Measurements from ENCODE around the gene MGAT5.

Gene MGAT5

DNA sequence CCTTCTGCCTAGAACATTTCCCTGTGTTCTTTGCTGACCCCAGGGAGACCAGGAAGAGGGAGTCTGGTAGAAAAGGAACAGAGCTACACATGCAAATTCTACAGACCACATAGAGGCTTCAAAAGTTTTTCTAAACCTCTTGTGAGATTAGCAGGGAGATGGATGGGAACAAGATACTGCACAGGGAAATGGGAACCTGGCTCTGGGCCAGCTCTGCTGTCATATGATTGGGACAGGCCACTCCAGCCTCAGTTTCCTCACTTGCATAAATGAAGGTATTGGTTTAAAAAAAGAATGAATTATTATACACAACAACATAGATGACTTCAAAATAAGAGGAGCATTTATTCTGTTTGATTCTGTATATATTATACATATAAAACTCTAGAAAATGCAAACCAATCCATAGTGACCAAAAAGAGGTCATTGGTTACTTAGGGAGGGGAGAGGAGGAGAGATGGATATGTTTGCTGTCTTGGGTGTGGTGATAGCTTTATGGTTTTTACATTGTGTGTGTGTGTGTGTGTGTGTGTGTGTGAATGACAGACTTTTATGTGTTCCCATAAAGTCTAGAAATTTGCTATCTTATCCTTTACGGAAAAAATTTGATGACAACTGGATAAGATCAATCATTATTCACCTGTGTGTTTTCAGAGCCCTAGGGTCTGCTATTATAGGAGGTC is 115.5 kb downstream of the MGAT5 start:
- Histone ChIP-seq H3K9ac (ENCODE audit: low read length) (no peak overlapping the region), H3K27me3 (ENCODE audit: control insufficient read depth, insufficient read depth, low read length) (no peaks in the 10 kb centered on the region), H3K4me3 (ENCODE audit: low read length) (no peak overlapping the region), H3K36me3 (ENCODE audit: control insufficient read depth, insufficient read depth, low read length) (no peaks in the 10 kb centered on the region), H3K4me1 (ENCODE audit: control insufficient read depth, insufficient read depth, low read length) (peaks cover 18% of the 10 kb centered on the region), H3K9me3 (ENCODE audit: control insufficient read depth, low read length) (no peaks in the 10 kb centered on the region)

DNA sequence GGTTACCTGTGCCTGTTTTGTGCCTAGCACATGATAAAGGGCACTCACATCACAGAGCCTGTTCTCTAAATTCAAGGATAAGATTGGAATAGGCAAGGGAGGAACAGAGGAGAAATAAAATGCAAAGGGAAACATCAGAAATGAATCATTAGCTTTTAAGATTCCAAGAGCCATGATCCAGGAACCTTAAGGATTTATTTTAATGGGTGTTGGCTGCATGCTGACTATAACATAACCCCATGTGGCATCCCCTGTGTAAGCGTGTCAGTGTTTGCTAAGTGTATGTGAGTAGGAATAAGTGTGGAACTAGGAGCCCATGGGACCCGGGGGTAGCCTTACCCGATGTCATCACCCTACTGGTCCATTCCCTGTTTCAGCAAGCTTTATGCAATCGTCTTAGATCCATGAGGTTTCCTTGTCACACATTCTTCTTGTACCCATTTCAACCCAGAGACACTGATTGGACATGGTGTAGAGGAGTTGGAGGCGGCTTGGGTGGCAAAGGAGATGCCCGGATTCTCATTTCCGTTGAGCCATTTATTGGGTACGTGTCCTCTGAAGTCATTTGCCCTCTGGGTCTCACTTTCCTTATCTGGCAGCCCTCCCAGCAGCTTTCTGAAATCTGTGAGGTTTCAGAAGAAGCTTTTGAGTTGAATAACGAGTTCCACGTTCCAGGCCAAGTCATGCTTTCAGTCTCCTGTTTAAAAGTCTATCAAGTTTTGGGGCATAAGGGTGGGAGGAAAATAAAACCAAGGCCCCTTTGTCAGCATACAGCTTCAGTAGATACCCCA is 117.0 kb downstream of the MGAT5 start:
- Histone ChIP-seq H3K9me3 (ENCODE audit: control insufficient read depth, low read length) (no peaks in the 10 kb centered on the region), H3K4me3 (ENCODE audit: low read length) (no peak overlapping the region), H3K4me1 (ENCODE audit: control insufficient read depth, insufficient read depth, low read length) (peaks cover 18% of the 10 kb centered on the region), H3K36me3 (ENCODE audit: control insufficient read depth, insufficient read depth, low read length) (no peaks in the 10 kb centered on the region), H3K9ac (ENCODE audit: low read length) (no peak overlapping the region), H3K27me3 (ENCODE audit: control insufficient read depth, insufficient read depth, low read length) (no peaks in the 10 kb centered on the region)

DNA sequence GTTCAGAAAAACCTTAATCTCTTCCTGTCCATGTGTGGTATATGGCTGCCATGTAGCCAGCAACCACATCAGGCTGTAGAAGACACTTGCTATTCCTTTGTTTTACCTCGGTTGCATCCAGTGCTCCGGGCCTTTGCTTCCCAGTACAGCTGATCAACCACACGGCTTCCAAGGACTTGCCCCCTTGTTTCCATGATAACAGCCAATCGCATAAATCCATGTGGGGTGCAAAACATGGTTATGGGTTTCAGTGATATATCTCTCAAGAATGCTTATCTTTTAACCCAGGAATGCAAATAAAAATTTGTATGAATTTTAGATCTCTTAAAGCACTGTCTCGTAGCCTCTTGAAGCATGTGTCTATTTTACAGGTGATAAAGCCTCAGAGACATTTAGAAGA is 118.3 kb downstream of the MGAT5 start:
- Histone ChIP-seq H3K4me1 (ENCODE audit: control insufficient read depth, insufficient read depth, low read length) (peaks cover 18% of the 10 kb centered on the region), H3K9me3 (ENCODE audit: control insufficient read depth, low read length) (no peaks in the 10 kb centered on the region), H3K27me3 (ENCODE audit: control insufficient read depth, insufficient read depth, low read length) (no peaks in the 10 kb centered on the region), H3K4me3 (ENCODE audit: low read length) (no peak overlapping the region), H3K36me3 (ENCODE audit: control insufficient read depth, insufficient read depth, low read length) (no peaks in the 10 kb centered on the region), H3K9ac (ENCODE audit: low read length) (no peak overlapping the region)

DNA sequence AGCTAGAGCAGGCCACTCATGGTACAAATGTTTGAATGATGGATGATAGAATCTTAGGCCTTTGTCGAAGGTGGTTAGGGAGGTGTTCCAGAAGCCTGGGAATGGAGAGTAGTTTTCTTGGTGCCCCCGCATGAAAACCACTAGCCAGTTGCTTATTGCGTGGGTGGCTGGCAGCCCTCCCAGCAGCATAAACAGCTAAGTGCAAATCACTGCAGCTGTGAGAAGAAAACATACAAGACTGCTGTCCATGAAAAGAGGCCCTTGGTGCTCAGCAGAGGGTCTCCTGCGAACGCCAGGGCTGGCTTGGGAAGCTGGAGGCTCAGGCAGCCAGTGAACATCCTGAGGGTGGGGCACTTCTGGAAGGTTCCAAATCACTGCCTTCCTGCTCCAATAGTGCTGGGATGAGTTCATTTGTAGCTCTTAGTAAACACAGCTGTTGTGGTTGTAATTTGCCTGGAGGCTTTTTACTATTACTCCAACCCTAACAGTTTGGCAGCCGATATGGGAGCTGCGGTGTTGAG is 118.8 kb downstream of the MGAT5 start:
- Histone ChIP-seq H3K9ac (ENCODE audit: low read length) (no peak overlapping the region), H3K27me3 (ENCODE audit: control insufficient read depth, insufficient read depth, low read length) (no peaks in the 10 kb centered on the region), H3K4me3 (ENCODE audit: low read length) (no peak overlapping the region), H3K9me3 (ENCODE audit: control insufficient read depth, low read length) (no peaks in the 10 kb centered on the region), H3K4me1 (ENCODE audit: control insufficient read depth, insufficient read depth, low read length) (peaks cover 12% of the 10 kb centered on the region), H3K36me3 (ENCODE audit: control insufficient read depth, insufficient read depth, low read length) (no peaks in the 10 kb centered on the region)

DNA sequence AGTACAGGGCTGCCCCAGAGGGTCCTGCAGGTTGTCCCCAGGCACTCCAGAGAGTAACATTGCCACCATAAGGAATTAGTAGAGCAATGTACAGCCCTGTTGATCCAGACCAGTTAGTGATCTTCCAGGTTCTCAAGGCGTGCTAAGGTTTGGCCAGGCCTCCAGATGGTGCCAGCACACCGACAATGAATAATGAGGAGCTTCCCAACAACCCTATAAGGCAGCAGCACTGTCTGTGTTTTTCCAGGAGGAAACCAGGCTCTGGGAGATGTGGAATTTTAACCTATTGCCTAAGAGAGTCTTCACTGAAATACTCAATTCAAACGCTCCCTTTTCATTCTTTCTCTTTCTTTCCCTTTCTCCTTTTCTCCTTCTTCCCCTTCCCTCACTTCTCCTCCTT is 122.1 kb downstream of the MGAT5 start:
- no peak overlapping the region for H3K9ac ChIP-seq (ENCODE audit: low read length)
- no peak overlapping the region for H3K4me3 ChIP-seq (ENCODE audit: low read length)
- no peaks in the 10 kb centered on the region for H3K4me1 ChIP-seq (ENCODE audit: control insufficient read depth, insufficient read depth, low read length)

DNA sequence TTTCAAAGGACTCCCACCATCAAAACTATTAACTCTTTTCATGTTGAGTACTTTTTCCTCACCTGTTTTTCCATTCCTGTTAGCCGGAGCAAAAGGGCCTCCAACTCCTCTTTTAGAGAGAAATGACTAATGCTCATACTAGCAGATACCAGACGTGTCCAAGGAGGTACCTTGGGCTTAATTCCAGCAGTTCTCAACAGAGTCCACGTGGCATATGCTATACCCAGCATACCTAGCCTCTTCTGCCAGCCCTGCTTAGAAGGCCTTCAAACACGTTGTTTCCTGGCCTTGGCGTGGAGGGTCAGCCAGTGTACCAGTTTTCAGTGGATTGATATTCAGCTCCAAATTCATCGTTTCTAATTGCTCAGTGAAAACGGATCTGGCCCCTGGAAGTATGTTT is 123.9 kb downstream of the MGAT5 start:
- Histone ChIP-seq H3K4me3 (ENCODE audit: low read length) (no peak overlapping the region), H3K4me1 (ENCODE audit: control insufficient read depth, insufficient read depth, low read length) (no peaks in the 10 kb centered on the region), H3K36me3 (ENCODE audit: control insufficient read depth, insufficient read depth, low read length) (no peaks in the 10 kb centered on the region), H3K27me3 (ENCODE audit: control insufficient read depth, insufficient read depth, low read length) (no peaks in the 10 kb centered on the region), H3K9ac (ENCODE audit: low read length) (no peak overlapping the region), H3K9me3 (ENCODE audit: control insufficient read depth, low read length) (no peaks in the 10 kb centered on the region)

More for the DNA sequence above, 122.1 kb downstream of the MGAT5 start:
- no peaks in the 10 kb centered on the region for H3K27me3 ChIP-seq (ENCODE audit: control insufficient read depth, insufficient read depth, low read length)
- H3K36me3 ChIP-seq (ENCODE audit: control insufficient read depth, insufficient read depth, low read length), result no peaks in the 10 kb centered on the region
- no peaks in the 10 kb centered on the region for H3K9me3 ChIP-seq (ENCODE audit: control insufficient read depth, low read length)

DNA sequence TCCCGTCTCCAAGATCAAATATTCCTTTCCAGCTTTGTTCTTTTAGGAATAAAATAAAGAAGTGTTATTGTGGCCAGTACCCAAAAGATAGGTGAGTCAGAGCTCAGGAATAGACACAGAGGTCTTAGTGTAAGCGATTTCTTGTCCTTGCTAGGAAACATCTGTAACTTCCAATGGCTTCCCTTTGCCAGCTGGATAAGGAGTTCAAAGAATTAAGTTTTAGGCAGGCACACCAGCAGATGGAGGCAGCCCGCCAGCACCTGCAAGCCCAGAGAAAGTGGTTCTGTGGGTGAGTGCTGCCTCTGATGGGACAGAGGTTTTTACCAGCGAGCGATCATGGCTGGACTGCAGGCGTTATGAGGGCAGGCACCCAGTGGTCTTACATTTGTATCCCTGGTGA is 125.4 kb downstream of the MGAT5 start:
- Histone ChIP-seq H3K9ac (ENCODE audit: low read length) (no peak overlapping the region), H3K4me1 (ENCODE audit: control insufficient read depth, insufficient read depth, low read length) (no peaks in the 10 kb centered on the region), H3K9me3 (ENCODE audit: control insufficient read depth, low read length) (no peaks in the 10 kb centered on the region), H3K27me3 (ENCODE audit: control insufficient read depth, insufficient read depth, low read length) (no peaks in the 10 kb centered on the region), H3K4me3 (ENCODE audit: low read length) (no peak overlapping the region), H3K36me3 (ENCODE audit: control insufficient read depth, insufficient read depth, low read length) (no peaks in the 10 kb centered on the region)

DNA sequence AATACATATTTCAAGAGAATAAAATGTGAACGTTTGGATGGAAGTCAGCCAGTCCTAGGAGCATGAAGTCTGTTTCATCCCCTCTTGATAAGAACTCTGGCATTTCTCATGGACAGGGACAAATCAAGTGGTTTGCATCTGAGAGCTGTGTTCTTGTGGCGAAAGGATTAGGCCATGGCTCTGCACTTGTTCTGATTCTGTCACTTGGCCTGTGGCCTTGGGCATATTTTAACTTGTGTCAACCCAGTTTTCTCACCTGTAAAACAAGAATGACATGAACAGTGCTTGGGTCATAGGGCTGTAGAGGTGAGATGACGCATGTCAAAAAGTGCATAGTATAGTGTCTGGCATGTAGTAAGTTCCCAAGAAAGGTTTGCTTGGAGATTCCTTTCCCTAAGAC is 125.8 kb downstream of the MGAT5 start:
- H3K27me3 ChIP-seq (ENCODE audit: control insufficient read depth, insufficient read depth, low read length), result no peaks in the 10 kb centered on the region
- H3K36me3 ChIP-seq (ENCODE audit: control insufficient read depth, insufficient read depth, low read length), result no peaks in the 10 kb centered on the region
- no peak overlapping the region for H3K9ac ChIP-seq (ENCODE audit: low read length)
- no peaks in the 10 kb centered on the region for H3K4me1 ChIP-seq (ENCODE audit: control insufficient read depth, insufficient read depth, low read length)
- no peak overlapping the region for H3K4me3 ChIP-seq (ENCODE audit: low read length)
- no peaks in the 10 kb centered on the region for H3K9me3 ChIP-seq (ENCODE audit: control insufficient read depth, low read length)

DNA sequence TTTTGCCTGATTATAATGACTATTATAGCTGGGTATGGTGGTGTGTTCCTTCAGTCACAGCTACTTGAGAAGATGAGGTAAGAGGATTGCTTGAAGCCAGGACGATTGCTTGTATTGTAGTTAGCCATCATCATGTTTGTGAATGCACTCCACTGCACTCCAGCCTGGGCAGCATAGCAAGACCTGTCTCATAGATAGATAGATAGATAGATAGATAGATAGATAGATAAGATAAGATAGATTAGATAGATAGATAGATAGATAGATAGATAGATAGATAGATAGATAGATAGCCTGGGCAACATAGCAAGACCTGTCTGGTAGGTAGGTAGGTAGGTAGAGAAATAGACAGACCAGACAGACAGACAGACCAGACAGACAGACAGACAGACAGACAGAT is 127.3 kb downstream of the MGAT5 start:
- no peaks in the 10 kb centered on the region for H3K4me1 ChIP-seq (ENCODE audit: control insufficient read depth, insufficient read depth, low read length)
- no peaks in the 10 kb centered on the region for H3K9me3 ChIP-seq (ENCODE audit: control insufficient read depth, low read length)
- H3K27me3 ChIP-seq (ENCODE audit: control insufficient read depth, insufficient read depth, low read length), result no peaks in the 10 kb centered on the region
- no peak overlapping the region for H3K9ac ChIP-seq (ENCODE audit: low read length)
- H3K4me3 ChIP-seq (ENCODE audit: low read length), result no peak overlapping the region
- H3K36me3 ChIP-seq (ENCODE audit: control insufficient read depth, insufficient read depth, low read length), result no peaks in the 10 kb centered on the region

DNA sequence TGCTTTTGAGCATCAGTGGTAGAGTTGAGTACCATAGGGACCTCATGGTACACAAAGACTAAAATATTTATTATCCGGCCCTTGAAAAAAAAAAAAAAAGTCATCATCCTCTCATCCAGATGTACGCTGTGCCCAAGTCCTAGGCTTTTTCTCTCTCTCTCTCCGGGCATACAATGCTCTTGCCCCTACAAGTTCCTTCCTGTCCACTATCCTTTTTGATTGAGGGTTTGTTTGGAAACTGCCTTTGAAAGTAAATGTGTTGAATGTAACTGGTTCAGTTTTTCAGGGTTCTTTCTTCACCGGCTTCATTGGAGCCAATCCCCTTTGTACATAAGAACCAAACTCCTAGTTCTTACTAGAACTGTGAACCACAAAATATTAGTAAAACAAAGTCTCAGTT is 130.3 kb downstream of the MGAT5 start:
- no peak overlapping the region for H3K9ac ChIP-seq (ENCODE audit: low read length)
- no peaks in the 10 kb centered on the region for H3K4me1 ChIP-seq (ENCODE audit: control insufficient read depth, insufficient read depth, low read length)
- no peak overlapping the region for H3K4me3 ChIP-seq (ENCODE audit: low read length)

DNA sequence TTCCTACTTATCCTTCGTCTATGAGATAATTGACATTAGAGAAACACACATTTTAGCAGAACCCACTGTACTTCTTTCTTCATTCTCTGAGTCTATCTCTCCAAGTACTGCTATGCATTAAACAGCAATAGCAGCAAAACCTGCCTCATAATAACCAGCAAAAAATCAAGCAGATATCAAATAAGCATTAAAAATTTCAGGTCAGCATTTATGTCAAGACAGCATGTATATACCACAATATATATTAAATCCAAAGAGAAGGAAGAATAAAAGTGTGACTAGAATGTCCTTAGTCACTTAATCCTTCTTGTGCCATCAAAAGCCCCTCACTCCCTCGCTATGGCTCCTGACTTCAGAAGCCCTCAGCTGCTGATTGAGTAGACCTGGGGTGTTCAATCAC is 131.3 kb downstream of the MGAT5 start:
- H3K9me3 ChIP-seq (ENCODE audit: control insufficient read depth, low read length), result no peaks in the 10 kb centered on the region
- H3K9ac ChIP-seq (ENCODE audit: low read length), result no peak overlapping the region
- H3K27me3 ChIP-seq (ENCODE audit: control insufficient read depth, insufficient read depth, low read length), result no peaks in the 10 kb centered on the region
- no peaks in the 10 kb centered on the region for H3K36me3 ChIP-seq (ENCODE audit: control insufficient read depth, insufficient read depth, low read length)
- no peak overlapping the region for H3K4me3 ChIP-seq (ENCODE audit: low read length)
- H3K4me1 ChIP-seq (ENCODE audit: control insufficient read depth, insufficient read depth, low read length), result no peaks in the 10 kb centered on the region

More for the DNA sequence above, 130.3 kb downstream of the MGAT5 start:
- Histone ChIP-seq H3K9me3 (ENCODE audit: control insufficient read depth, low read length) (no peaks in the 10 kb centered on the region), H3K36me3 (ENCODE audit: control insufficient read depth, insufficient read depth, low read length) (no peaks in the 10 kb centered on the region), H3K27me3 (ENCODE audit: control insufficient read depth, insufficient read depth, low read length) (no peaks in the 10 kb centered on the region)

DNA sequence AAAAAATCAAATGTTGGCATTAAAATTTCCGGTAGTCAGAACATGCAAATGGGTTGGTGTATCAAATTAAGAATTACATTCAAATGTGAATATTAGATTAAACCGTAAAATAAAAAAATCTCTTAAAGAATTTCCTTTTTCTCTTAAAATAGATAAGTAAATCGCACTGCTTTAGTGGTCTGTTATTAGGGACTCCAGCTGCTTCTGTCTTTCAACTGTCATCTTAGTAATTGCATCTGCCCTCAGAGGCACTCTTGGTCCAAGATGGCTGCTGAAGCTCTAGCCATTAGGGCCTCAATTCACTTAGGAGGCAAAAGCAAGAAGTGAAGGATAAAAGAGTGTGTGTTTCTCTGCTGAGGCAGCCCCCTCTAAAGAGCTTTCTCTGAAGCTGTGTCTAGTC is 132.4 kb downstream of the MGAT5 start:
- no peak overlapping the region for H3K4me3 ChIP-seq (ENCODE audit: low read length)
- no peaks in the 10 kb centered on the region for H3K9me3 ChIP-seq (ENCODE audit: control insufficient read depth, low read length)
- no peaks in the 10 kb centered on the region for H3K27me3 ChIP-seq (ENCODE audit: control insufficient read depth, insufficient read depth, low read length)

More for the DNA sequence above, 132.4 kb downstream of the MGAT5 start:
- Histone ChIP-seq H3K36me3 (ENCODE audit: control insufficient read depth, insufficient read depth, low read length) (no peaks in the 10 kb centered on the region), H3K4me1 (ENCODE audit: control insufficient read depth, insufficient read depth, low read length) (peaks cover 2% of the 10 kb centered on the region), H3K9ac (ENCODE audit: low read length) (no peak overlapping the region)

Measured in mucosa of stomach (tissue), 1 donor.